Endodermal cell (in vitro differentiated cells): Measurements from ENCODE around the gene KRT15. TPM values are rescaled to one million over a fixed set of nuclear protein-coding genes. Genes with fewer than 3 reads are reported as not detected.

Experiments
- DNase-seq: peaks from one replicate; pipeline ENCODE4 v3.0.0-alpha.2; 2017
- H3K27ac ChIP-seq: 2 replicates; pipeline ENCODE4 v1.5.1; 2013; ENCODE audit warnings: mild to moderate bottlenecking, low read depth, low read length, moderate library complexity
- H3K27me3 ChIP-seq: 2 replicates; pipeline ENCODE4 v1.6.1; 2013; ENCODE audit warnings: mild to moderate bottlenecking, low read length, moderate library complexity; ENCODE audit not compliant: insufficient read depth, control insufficient read depth, poor library complexity, severe bottlenecking
- H3K36me3 ChIP-seq: 2 replicates; pipeline ENCODE4 v1.7.0; 2013; ENCODE audit warnings: mild to moderate bottlenecking, low read length, moderate library complexity; ENCODE audit not compliant: control insufficient read depth, insufficient read depth
- H3K4me1 ChIP-seq: one replicate; pipeline ENCODE4 v1.7.0; 2013; ENCODE audit warnings: low read length; ENCODE audit not compliant: control insufficient read depth, insufficient read depth
- H3K4me3 ChIP-seq: 2 replicates; pipeline ENCODE4 v1.5.1; 2013; ENCODE audit warnings: mild to moderate bottlenecking, low read length, moderate library complexity
- H3K9ac ChIP-seq: 2 replicates; pipeline ENCODE4 v1.6.1; 2013; ENCODE audit warnings: mild to moderate bottlenecking, low read length, moderate library complexity; ENCODE audit not compliant: poor library complexity, severe bottlenecking; ENCODE audit errors: extremely low read depth
- H3K9me3 ChIP-seq: 2 replicates; pipeline ENCODE4 v1.6.1; 2013; ENCODE audit warnings: mild to moderate bottlenecking, low read length, moderate library complexity; ENCODE audit not compliant: control insufficient read depth
- H3K27ac Mint-ChIP-seq: 2 replicates; pipeline ENCODE4 v1.8.0; 2020; ENCODE audit warnings: mixed read lengths
- H3K27me3 Mint-ChIP-seq: 2 replicates; pipeline ENCODE4 v1.8.0; 2021; ENCODE audit warnings: mild to moderate bottlenecking, mixed read lengths; ENCODE audit not compliant: insufficient read depth
- H3K36me3 Mint-ChIP-seq: 2 replicates; pipeline ENCODE4 v1.8.0; 2020; ENCODE audit warnings: low read depth, mixed read lengths
- H3K4me1 Mint-ChIP-seq: 2 replicates; pipeline ENCODE4 v1.8.0; 2020; ENCODE audit warnings: mixed read lengths
- H3K4me3 Mint-ChIP-seq: 2 replicates; pipeline ENCODE4 v1.8.0; 2020; ENCODE audit warnings: mild to moderate bottlenecking, moderate library complexity, mixed read lengths
- H3K9me3 Mint-ChIP-seq: 2 replicates; pipeline ENCODE4 v1.8.0; 2020; ENCODE audit warnings: mild to moderate bottlenecking, mixed read lengths
- WGBS, 2 experiments: methylation state at CpG; one replicate each; pipeline versions ENCODE4 v1.1.5 to v1.1.7; 2013; ENCODE audit warnings: missing lambda C conversion rate in 2 of 2, mixed read lengths in 1 of 2; ENCODE audit not compliant: insufficient coverage in 1 of 2, insufficient read length in 1 of 2; 5-methylcytosine and 5-hydroxymethylcytosine counted together
- total RNA-seq, 2 donors: library from RNA; stranded (reverse); fragmentation: NEBNext Ultra II Directional in 1 of 2; extraction: Animal tissue kit (Norgen Biotek cat#: 25700) in 1 of 2; gene quantifications; 2 replicates in 1 of 2; 3 replicates in 1 of 2; pipeline ENCODE4 v1.2.1, GENCODE V29; 2021
- TF ChIP-seq, protein P1 (sequence below): fragments of 200-600 bp; sonication (generic); conservative IDR thresholded peaks from 2 replicates; pipeline ENCODE4 v1.5.0; 2021; ENCODE audit warnings: antibody characterized with exemption, mild to moderate bottlenecking

KRT15 gene
- total RNA-seq, 2 donors from 2014 or later: 0.95 to 1.2 TPM

GRCh38 chr17:41480136-41480535 lies 38.6 kb downstream of the KRT15 start:
- Mint-ChIP-seq H3K4me3 (no peak overlapping the region), H3K27ac (no peak overlapping the region), H3K9me3 (no peaks in the 10 kb centered on the region), H3K36me3 (no peaks in the 10 kb centered on the region), H3K4me1 (peaks cover 10% of the 10 kb centered on the region), H3K27me3 (peaks cover 5% of the 10 kb centered on the region)
- Histone ChIP-seq H3K4me1 (peaks cover 7% of the 10 kb centered on the region), H3K27me3 (no peaks in the 10 kb centered on the region), H3K27ac (no peak overlapping the region), H3K9me3 (no peaks in the 10 kb centered on the region), H3K36me3 (no peaks in the 10 kb centered on the region), H3K9ac (no peak overlapping the region), H3K4me3 (no peak overlapping the region)
- 71 to 75% methylated on average over 1 to 2 of the region's 2 CpGs for WGBS, 2 experiments
- TF ChIP-seq, protein P1, sequence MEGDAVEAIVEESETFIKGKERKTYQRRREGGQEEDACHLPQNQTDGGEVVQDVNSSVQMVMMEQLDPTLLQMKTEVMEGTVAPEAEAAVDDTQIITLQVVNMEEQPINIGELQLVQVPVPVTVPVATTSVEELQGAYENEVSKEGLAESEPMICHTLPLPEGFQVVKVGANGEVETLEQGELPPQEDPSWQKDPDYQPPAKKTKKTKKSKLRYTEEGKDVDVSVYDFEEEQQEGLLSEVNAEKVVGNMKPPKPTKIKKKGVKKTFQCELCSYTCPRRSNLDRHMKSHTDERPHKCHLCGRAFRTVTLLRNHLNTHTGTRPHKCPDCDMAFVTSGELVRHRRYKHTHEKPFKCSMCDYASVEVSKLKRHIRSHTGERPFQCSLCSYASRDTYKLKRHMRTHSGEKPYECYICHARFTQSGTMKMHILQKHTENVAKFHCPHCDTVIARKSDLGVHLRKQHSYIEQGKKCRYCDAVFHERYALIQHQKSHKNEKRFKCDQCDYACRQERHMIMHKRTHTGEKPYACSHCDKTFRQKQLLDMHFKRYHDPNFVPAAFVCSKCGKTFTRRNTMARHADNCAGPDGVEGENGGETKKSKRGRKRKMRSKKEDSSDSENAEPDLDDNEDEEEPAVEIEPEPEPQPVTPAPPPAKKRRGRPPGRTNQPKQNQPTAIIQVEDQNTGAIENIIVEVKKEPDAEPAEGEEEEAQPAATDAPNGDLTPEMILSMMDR: no peak
- DNase-seq: no peak

DNA sequence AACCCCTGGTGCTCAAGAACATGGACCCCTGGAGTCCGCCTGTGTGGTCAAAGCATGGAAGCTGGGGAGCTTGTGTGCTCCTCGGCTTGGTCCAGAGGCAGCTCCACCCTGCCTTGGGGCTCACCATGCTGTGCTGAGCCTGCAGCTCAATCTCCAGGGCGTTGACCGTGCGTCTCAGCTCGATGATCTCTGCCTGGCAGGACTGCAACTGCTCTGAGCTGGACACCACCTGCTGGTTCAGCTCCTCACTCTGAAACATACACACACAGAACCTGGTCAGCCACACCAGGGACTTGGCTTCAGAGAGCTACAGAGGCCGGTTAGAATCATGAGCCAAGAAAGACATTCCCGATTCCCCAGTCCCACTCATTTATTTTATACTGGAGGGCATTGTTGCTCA lies 40.5 kb downstream of the KRT15 start:
- no peaks in the 10 kb centered on the region for H3K27me3 ChIP-seq
- H3K4me1 ChIP-seq: no peaks in the 10 kb centered on the region
- Mint-ChIP-seq H3K9me3 (no peaks in the 10 kb centered on the region), H3K4me3 (no peak overlapping the region), H3K36me3 (no peaks in the 10 kb centered on the region), H3K4me1 (peaks cover under 1% of the 10 kb centered on the region), H3K27ac (no peak overlapping the region), H3K27me3 (peaks cover 2% of the 10 kb centered on the region)
- H3K9me3 ChIP-seq: no peaks in the 10 kb centered on the region
- TF ChIP-seq, protein P1: no peak
- H3K27ac ChIP-seq: no peak overlapping the region
- no peaks in the 10 kb centered on the region for H3K36me3 ChIP-seq
- H3K4me3 ChIP-seq: no peak overlapping the region
- no peak overlapping the region for H3K9ac ChIP-seq
- DNase-seq: no peak
- 94 to 98% methylated on average over 6 to 8 of the region's 8 CpGs for WGBS, 2 experiments

- Histone ChIP-seq H3K36me3 (no peaks in the 10 kb centered on the region), H3K9me3 (peaks cover 1% of the 10 kb centered on the region), H3K4me3 (no peak overlapping the region), H3K9ac (no peak overlapping the region), H3K27ac (no peak overlapping the region), H3K4me1 (no peaks in the 10 kb centered on the region), H3K27me3 (no peaks in the 10 kb centered on the region)
- Mint-ChIP-seq H3K4me1 (no peaks in the 10 kb centered on the region), H3K36me3 (no peaks in the 10 kb centered on the region), H3K27ac (no peak overlapping the region), H3K4me3 (no peak overlapping the region), H3K9me3 (peaks cover 5% of the 10 kb centered on the region), H3K27me3 (peaks cover 6% of the 10 kb centered on the region)
- no peak for DNase-seq
- TF ChIP-seq, protein P1: no peak
- 92 to 95% methylated on average over 19 to 22 of the region's 22 CpGs for WGBS, 2 experiments
Measured at GRCh38 chr17:41476866-41477815, 41.5 kb downstream of the KRT15 start.
